ENCODE data around the gene BNIPL.

- TF ChIP-seq CTCF (IDR thresholded peaks at IDR 0.05) (no peak), POLR2A (IDR thresholded peaks at IDR 0.05) (no peak), POLR2AphosphoS5 (IDR thresholded peaks at IDR 0.05) (no peak)
These were observed 37.2 kb upstream of the BNIPL start for GRCh38 chr1:150999051-150999674.
